ENCODE measurements around the gene KATNAL2.

KATNAL2 gene

DNA sequence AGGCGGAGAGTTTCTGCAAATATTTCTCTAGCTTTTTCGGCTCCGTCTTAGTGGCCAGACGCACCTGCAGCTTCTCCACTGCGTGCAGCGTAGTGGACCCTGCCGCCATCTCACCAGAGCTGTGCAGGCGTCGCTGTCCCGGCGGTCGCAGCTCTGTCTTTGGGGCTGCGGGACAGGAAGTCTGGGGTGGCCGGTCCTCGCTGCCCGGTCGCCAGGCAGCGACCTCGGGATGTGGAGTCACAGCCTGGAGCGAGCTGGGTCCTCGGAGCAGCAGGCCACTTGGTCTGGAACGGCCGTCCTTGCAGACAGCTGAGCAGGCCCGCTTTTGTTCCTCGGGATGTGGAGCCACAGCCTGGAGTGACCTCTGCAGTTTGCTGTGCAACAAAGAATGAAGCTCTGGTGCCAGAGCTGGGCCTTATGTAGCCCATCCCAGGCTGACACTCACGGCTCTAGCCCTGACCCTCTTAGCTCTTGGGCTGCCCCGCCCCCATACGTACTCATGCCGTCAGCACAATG is 117.8 kb downstream of the KATNAL2 start, which contains the start of gene ELOA2:
ELOA2 (minus strand) TSS at position 466 of the 516 bp plus-strand sequence; CDS start at position 109, 357 bp downstream.
- DNase-seq, result no peak

DNA sequence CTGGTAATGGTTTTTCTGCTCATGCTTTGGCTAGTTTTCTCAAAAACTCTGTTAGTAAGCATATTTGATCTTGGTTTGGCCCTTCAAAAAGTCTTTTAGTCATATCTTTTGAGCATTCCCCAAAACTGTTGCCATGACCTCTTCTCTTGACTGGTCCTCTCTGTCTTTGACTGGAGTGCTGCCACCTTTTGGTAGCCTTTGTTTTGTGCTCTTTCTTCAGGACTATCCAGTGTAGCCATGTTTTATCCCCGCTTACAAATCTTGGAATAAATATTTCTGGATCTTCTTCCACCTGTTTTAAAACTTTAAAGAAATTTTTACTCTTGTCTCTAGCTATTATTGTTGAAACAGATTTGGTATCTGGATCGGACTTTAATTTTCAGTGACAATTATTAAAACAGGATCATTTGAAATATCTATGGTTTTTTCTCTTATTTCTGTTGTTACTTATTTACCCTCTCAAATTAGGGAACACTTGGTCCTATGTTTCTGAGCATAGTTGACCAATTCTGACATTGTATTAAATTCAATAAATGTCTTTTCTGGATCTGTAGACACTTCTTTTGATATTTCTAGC is 119.0 kb downstream of the KATNAL2 start:
- no peak for DNase-seq

DNA sequence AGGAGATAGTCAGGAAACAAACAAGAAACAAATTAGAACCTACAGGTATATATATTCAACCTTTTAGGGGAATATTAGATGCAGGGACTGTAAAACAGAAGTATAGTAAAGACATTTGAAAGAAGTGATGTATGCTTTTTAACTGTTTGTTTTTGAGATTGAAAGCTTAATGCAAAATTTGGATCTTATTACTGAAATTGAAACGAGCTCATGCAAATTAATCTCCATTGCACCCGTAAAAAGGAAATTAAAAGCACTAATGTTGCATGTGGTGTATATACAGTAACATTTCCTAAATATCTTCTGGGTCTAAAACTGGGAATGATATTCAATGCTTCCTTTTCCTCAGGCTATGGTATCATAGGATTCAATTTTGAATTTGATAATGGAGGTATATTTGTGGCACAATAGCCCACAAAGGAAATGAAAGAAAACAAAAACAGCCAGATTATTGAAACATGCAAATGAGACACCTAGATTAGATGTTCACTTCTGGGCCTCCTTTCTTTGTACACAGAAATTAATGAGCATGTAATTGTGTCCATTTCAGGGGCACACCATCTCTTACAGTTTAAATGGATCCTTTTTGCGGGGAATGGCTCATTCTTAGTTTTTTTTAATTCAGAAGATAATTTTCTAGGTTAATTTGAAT is 119.7 kb downstream of the KATNAL2 start:
- DNase-seq, result no peak

DNA sequence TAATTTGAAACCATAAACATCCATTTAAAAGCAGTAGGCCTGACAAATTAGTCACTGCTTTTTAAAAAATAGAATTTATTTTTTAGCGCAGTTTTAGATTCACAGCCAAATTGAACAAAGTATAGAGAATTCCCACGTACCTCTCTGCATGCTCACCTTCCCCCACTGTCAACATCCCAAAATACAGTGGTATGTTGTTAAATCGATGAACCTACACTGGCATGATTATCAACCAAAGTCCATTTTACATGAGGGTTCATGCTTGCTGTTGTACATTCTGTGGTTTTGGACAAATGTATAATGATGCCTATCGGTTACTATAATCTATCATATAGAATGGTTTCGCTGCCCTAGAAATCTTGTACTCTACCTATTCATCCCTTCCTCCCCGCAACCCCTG is 123.6 kb downstream of the KATNAL2 start:
- no peak for DNase-seq

DNA sequence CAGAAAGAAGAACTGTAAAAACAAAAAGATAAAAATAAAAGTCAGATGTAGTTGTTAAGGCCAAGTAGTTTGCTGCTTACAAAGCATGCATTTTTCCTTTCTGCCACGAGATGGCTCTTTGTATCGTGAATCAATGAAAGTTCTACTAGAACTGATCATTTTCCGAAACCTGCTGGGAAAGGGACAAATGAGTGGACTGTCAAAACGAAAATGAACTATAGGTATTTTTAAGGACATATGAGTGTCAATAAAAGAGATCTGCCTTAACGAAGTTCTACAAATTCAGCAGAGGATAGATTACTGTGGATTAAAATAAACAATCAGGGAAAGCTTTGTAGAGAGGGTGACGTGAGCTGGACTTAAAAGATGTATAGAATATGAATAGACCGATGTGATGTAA is 133.1 kb downstream of the KATNAL2 start:
- DNase-seq, result no peak

DNA sequence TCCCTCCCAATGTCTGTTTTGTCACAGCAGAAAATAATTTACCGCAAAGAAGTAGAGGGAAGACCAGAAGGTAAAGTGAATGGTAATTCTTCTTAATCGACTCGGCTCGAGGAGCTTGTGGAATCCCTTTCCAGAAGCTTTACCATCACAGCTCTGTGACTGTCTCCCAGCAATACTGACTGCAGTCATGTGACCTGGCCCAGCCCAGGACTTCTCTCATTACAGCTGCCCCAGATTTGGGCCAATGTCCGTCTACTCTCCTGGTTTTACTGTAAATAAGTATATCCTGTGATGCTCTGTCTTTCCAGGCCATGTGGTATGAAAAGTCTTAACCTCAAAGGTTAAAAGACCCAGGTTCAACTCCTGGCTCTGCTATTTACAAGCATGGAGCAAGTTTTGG is 137.0 kb downstream of the KATNAL2 start:
- DNase-seq, result no peak

DNA sequence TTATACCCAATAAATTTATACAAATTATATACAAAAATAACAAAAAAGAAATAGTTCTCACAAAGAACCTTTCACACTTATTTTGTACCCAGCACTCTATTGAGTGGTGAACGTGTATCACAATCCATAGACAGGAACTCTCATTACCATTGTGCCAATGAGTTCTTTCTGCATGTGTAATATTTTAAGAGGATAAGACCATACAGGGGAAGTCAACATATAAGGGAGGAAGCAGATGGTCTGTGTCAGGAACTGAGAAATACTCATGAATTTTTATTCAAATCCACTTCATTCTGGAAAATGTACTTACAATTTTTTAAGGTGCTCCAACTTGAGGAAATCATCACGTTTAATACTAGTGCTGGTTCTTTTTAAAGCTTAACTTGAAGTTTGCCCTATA is 145.1 kb downstream of the KATNAL2 start:
- DNase-seq, result no peak

DNA sequence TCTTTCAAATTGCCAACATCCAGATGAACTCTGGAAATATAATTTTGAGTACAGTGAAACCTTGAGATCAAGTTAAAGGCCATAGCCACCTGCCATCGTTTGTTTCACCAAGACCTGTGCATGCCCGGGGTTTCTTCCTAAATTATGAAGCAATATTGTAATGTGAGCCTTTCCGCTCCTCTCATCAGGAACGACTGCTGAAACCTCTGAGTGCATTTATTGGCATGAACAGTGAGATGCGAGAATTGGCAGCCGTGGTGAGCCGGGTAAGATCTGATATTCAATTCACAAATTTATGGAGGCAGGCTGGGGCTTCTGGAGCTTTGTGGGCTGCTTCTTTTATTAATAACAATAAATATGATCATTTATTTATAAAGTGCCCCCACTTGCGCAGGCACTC is 145.7 kb downstream of the KATNAL2 start:
- DNase-seq, result no peak

DNA sequence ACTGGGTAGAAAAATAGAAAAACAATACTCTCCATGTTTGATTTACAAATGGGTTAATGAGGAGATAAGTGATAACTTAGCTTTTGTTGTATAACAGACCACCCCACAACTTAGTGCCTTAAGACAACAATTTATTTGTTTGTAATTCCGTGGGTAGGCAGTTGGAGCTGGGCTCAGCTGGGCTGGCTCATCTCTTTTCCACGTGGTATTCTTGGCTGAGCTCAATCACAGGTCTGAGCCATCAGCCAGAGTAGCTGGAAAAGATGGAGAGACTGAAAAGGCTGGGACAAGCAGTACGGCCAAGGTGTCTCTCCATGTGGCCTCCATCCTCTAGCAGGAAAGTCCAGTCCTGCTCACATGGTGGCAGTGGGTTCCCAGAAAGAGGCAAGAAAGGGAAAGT is 150.2 kb downstream of the KATNAL2 start:
- no peak for DNase-seq

DNA sequence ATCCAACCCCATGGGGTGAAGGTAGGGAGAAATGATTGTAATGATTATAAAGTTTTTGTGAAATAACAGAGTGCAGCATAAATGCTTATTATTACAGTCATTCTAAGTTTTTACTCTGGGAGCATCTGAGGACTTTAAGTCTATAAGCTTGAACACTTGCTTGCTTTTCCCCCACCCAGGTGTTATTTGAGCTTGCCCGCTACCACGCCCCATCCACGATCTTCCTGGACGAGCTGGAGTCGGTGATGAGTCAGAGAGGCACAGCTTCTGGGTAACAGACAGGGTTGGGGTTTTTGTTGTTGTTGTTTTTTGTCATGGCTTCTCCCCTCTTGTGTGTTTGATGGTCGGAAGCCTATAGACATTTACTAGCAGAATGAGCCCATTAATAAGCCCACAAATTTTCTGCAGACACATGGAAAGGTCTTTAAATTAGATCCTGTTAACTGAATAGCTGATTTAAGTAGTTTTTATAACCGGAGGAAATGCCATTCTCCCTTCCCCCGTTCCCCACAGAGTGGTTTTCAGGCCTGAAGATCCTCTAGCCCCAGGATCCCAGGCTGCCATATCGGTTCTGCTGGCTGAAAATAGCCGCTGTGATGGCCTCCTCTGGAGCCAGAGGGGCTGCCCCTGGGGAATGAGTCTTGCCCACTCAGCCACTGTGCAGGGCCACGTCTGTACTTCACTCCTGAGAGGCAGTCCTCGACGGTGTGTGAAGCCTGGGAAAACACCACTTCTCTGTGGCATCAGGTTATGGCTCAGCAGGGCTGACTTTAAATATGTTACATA is 157.9 kb downstream of the KATNAL2 start:
- DNase-seq, result no peak

DNA sequence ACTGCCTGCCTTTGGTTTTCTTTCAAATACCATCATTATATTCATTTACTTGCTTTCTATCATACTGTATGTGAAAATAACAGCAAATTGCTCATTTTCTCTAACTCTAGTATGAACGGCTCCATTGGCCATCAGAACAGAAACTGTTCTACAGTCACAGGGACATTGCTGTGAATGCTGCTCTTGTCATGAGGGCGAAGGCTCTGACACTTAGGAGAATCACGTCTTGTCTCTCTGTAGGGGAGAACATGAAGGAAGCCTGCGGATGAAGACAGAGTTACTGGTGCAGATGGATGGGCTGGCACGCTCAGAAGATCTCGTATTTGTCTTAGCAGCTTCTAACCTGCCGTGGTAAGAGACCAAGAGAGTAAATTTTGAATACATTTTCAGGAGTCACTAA is 159.7 kb downstream of the KATNAL2 start:
- DNase-seq, result no peak

DNA sequence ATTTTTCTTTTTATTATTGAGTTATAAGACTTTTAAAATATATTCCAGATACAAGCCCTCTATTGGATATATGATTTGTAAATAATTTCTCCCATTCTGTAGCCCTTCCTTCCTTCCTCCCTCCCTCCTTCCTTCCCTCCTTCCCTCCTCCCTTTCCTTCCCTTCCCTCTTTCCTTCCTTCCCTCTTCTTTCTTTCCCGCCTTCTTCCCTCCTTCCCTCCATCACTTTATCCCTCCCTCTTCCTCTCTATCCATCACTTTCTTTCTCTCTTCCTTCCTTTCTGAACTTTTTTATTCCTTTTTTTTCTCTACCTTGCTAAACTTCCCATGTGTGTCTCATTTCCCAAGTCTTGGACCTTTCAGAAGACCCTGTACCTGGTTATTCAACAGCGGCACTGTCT is 163.5 kb downstream of the KATNAL2 start:
- DNase-seq, result no peak

DNA sequence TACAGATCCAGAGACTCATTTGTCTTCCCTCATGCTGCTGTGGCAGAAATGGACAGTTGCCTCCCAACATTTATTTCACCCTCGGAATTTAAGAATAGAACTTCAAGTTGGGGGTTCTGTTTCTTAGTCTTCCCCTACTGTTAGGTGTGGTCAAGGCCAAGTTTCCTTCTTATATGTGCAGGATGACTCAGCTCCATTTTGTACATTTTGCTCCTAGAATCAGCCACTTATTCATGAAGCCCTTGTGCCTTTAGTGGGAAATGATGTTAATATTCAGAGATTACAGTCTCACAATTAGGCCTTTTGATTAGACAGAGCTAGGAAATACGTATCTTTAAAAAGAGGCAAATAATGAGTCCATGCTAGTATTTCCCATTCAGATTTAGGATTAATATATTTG is 164.2 kb downstream of the KATNAL2 start:
- no peak for DNase-seq

DNA sequence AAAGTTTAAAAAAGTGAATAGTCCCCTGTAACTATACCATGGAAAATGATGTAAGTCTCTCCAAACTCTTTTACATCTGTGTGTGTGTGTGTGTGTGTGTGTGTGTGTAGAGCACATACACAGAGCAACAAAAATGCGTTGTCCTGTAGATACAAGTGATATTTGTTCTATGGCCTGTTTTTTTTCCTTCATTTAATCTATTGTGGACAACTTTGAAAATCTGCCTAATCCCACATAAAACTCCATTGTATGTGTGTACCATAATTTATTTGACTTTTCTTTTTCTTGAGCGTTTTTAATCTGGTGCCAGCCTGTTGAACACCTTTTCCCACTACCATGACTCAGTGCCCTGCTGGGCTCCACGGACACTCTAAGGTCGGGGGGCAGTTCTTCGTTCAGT is 170.3 kb downstream of the KATNAL2 start:
- DNase-seq, result no peak

DNA sequence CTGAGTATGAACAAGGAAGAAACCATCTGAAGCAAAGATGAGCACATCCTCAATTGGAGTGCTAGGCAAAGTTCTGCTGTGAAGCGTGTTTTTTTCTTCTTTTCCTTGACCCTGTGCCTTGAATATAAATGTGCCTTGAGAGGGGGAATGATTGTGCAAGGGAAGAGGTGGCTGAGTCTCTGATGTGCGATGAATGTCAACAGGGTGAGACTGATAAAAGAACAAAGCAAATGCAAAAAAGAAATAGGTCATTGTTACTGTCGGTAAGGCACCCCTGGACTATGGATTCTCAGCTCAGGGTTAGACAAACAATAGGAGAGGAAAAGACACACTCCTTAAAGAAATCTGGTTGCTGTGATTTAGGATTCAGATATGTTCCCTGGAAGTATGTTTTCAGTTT is 178.4 kb downstream of the KATNAL2 start:
- no peak for DNase-seq

DNA sequence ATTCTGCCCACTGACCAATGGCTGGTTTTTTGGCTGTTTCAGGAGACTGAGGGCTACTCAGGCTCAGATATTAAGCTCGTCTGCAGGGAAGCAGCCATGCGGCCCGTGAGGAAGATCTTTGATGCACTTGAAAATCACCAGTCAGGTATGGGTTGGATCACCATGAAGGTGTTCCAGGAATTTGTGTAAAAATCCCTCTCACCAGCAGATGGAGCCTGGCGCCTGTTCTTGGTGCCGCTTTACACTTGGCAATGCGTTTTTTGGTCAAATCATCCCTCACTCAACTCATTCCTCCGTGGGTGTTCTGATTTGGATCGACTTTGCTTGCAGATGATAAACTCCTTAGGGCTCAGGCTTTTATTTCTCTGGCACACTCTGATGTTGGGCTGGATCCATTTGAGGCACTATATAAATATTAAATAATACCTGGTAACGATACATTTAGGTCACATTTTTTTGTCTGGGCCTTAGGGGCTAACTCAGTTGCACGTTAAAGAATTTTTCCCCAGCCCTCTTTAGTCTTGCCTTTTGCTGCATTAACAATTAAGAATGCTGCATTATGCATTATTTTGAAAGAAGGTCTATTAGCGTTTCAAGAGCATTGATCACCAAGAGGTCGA is 182.9 kb downstream of the KATNAL2 start:
- DNase-seq, result peak; percentile 64 to 69

DNA sequence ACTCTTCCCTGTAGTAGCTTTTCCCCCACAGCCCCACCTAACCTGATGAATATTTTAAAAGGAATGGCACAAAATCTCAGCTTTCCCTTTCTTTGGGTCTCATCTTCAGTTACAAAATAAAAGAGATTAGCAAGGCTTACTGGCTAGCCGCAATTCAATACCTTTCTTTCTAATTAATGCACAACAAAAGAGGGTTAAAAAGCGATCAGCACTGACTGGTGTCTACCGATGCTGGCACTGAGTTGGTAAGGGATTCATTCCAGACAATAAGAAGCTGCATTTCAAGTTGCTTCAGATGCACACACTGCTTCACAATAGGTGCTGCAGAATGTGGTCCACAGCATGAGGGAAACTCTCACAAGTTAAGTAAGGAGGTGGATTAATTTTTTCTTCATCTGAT is 191.0 kb downstream of the KATNAL2 start:
- DNase-seq, result no peak

DNA sequence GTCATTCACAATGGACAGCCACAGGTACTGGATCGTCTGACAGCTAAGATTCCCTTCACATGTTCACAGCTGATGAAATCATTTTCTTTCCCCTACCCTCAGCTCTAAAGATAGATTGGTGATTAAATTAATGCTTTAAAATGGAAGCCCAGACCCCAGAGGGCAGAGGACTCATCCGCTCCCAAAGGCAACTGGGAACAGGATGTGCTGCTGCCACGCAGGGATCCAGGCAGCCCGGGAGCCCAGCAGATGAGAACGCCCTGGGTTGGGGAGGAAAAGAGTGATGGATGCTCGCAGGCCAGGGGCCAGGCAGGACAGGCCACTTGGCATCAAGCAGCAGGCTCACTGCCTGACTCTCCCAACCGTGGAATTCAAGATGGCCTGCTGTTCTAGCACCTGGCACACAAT is 191.6 kb downstream of the KATNAL2 start:
- no peak for DNase-seq

DNA sequence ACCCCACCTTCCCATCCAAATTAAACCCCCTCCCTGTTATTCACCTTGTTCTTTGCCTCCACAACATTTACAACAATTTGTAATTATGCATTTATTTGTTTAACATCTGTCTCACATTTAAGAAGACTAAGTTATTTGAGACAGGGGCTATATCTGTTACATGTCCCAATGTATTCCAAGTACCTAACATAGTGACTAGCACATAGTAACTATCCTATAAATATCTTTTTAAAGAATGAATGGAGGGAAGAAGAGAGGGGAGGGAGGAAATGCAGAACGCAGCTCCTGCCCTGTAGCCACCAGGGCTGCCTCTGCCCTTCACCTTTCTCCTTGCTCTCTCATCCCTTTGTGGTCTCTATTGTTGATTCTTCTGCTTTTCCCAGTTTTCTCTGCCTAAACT is 192.3 kb downstream of the KATNAL2 start:
- no peak for DNase-seq

DNA sequence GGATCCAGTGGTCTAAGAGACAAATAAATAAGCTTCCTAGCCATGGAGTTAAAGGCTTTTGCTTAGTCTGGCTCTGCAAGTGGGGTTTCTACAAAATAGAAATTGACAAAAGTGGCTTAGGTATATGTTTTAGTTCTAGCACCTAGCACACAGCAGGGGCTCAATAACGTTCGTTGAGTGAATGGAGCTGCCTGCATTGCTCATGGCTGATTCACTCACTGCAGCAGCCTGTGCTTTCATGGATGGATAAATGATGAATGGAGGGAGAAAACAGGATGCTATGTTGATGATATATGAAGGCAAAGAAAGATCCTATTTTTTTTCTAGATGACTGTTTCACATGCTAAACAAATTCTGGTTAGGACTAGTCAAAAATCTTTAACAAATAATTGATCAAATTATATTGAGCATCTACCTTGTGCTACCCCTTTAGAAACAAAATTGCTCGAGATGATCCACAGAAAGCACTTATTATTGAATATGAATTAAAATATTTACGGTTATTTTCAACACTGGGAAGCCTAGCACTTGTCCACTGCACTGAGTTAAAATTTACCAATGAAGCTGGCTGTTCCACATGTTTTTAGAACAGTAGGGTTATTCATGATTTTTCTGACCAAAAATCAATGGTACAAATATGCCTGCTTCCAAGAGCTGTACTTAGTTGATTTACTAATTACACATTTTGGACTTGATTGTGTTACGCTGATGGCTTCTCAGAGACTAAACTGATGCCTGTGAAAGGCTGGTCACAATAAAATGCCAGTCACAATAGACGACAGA is 193.3 kb downstream of the KATNAL2 start:
- DNase-seq, result no peak

DNA sequence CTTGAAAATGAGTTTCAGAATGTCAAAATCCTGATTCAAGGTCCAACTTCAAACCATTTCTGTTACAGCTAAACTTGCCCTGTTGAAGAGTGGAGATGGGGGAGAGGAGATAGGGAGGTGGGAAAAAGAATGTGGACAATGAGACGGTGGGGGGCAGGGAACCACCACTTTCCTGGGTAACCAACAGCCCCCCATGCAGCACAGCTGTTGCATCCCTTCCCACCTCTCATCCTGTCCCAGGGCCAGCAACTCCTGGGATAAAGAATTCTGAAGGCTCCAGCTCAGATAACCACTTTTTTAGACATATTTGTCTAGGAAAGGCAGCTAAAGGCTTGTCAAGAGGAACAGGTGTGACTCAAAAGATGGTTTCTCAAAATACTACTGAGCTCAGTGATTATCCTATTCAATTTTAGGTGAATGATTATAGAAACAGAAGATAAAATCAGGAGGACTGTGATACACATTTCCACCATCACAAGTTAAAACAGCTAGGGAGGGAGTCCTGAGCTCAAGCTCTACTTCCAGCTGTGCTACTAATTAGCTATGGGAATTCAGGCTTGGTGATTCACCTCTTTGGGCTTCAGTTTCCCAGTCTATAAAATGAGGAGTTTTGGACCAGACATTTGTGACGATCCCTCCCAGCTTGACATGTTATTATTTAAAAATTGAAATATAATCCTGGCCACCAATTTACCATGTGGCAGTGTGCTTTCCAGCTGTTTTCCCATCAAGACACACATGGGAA is 196.6 kb downstream of the KATNAL2 start:
- no peak for DNase-seq

DNA sequence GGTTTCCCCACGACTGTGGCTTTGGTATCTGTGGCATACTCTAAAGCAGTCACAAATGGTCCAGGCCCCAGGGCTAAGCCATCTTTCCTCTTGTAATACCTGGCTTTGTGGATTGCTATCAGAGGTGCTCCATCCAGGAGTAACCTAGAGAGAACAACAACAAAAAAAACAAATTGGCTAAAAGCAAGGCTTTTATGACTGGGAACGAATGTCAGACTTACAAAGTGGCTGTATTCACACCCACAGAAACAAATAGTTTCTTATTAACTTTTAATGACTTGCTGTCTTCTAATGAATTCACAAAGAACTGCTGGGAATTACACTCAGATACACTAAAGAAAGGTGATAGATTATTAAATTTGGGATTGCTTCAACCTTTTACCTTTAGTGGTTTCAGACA is 197.8 kb downstream of the KATNAL2 start:
- no peak for DNase-seq
